H9 (cell line): Measurements from ENCODE around the gene DRGX. TPM values are rescaled to one million over a fixed set of nuclear protein-coding genes. Genes with fewer than 3 reads are reported as not detected.

Source experiments
- DNase-seq: peaks from one replicate; pipeline ENCODE4 v3.0.0-alpha.2; 2017
- H2AFZ ChIP-seq: one replicate; pipeline ENCODE4 v1.6.1; 2013; ENCODE audit warnings: mild to moderate bottlenecking, low read length, control low read depth, moderate library complexity
- H2AK5ac ChIP-seq: 2 replicates; pipeline ENCODE4 v1.6.1; 2013; ENCODE audit warnings: low read length, control low read depth, mixed read lengths; ENCODE audit not compliant: insufficient read length
- H2BK120ac ChIP-seq: one replicate; pipeline ENCODE4 v1.6.1; 2013; ENCODE audit warnings: low read depth, mild to moderate bottlenecking, low read length, control low read depth, inconsistent platforms; ENCODE audit not compliant: poor library complexity, severe bottlenecking
- H2BK12ac ChIP-seq: 2 replicates; pipeline ENCODE4 v1.6.1; 2013; ENCODE audit warnings: low read length, control low read depth, mixed read lengths, low read depth; ENCODE audit not compliant: insufficient read length
- H2BK15ac ChIP-seq: 2 replicates; pipeline ENCODE4 v1.6.1; 2013; ENCODE audit warnings: low read depth, low read length, control low read depth
- H2BK20ac ChIP-seq: one replicate; pipeline ENCODE4 v1.6.1; 2013; ENCODE audit warnings: low read depth, mild to moderate bottlenecking, low read length, control low read depth, inconsistent platforms; ENCODE audit not compliant: poor library complexity, severe bottlenecking
- H2BK5ac ChIP-seq: 2 replicates; pipeline ENCODE4 v1.6.1; 2013; ENCODE audit warnings: low read length, control low read depth, mixed read lengths; ENCODE audit not compliant: insufficient read length
- H3K14ac ChIP-seq: 2 replicates; pipeline ENCODE4 v1.6.1; 2013; ENCODE audit warnings: low read length, control low read depth; ENCODE audit not compliant: insufficient read depth
- H3K18ac ChIP-seq: 2 replicates; pipeline ENCODE4 v1.6.1; 2013; ENCODE audit warnings: low read depth, mild to moderate bottlenecking, mixed read lengths, low read length, control low read depth; ENCODE audit not compliant: insufficient read length
- H3K23ac ChIP-seq: 2 replicates; pipeline ENCODE4 v1.6.1; 2013; ENCODE audit warnings: low read length, control low read depth, mixed read lengths, low read depth; ENCODE audit not compliant: insufficient read length
- H3K23me2 ChIP-seq: 2 replicates; pipeline ENCODE4 v1.6.1; 2013; ENCODE audit warnings: low read depth, mild to moderate bottlenecking, mixed read lengths, low read length, control low read depth; ENCODE audit not compliant: insufficient read length, poor library complexity, severe bottlenecking
- H3K27ac ChIP-seq: 2 replicates; pipeline ENCODE4 v1.5.1; 2013; ENCODE audit warnings: low read length, control low read depth, mixed read lengths, low read depth; ENCODE audit not compliant: insufficient read length
- H3K27me3 ChIP-seq: 2 replicates; pipeline ENCODE4 v1.6.1; 2013; ENCODE audit warnings: low read length, control low read depth, inconsistent platforms; ENCODE audit not compliant: insufficient read depth
- H3K4ac ChIP-seq: 2 replicates; pipeline ENCODE4 v1.6.1; 2013; ENCODE audit warnings: low read depth, mild to moderate bottlenecking, control low read depth, inconsistent platforms, low read length, moderate library complexity
- H3K4me1 ChIP-seq: 2 replicates; pipeline ENCODE4 v1.6.1; 2013; ENCODE audit warnings: low read length, control low read depth, inconsistent platforms; ENCODE audit not compliant: insufficient read depth
- H3K4me2 ChIP-seq: 2 replicates; pipeline ENCODE4 v1.6.1; 2013; ENCODE audit warnings: low read length, control low read depth, mixed read lengths; ENCODE audit not compliant: insufficient read length, insufficient read depth
- H3K56ac ChIP-seq: 2 replicates; pipeline ENCODE4 v1.6.1; 2013; ENCODE audit warnings: low read depth, mild to moderate bottlenecking, mixed read lengths, low read length, control low read depth; ENCODE audit not compliant: insufficient read length
- H3K79me1 ChIP-seq: 2 replicates; pipeline ENCODE4 v1.6.1; 2013; ENCODE audit warnings: low read depth, mild to moderate bottlenecking, moderate library complexity, low read length, control low read depth, inconsistent platforms; ENCODE audit not compliant: insufficient read depth, poor library complexity, severe bottlenecking
- H3K79me2 ChIP-seq: 2 replicates; pipeline ENCODE4 v1.6.1; 2013; ENCODE audit warnings: low read length, control low read depth, inconsistent platforms; ENCODE audit not compliant: insufficient read depth
- H3K9ac ChIP-seq: 2 replicates; pipeline ENCODE4 v1.6.1; 2013; ENCODE audit warnings: low read length, control low read depth, mixed read lengths; ENCODE audit not compliant: insufficient read length; ENCODE audit errors: extremely low read depth
- H3K9me3 ChIP-seq: one replicate; pipeline ENCODE4 v1.6.1; 2013; ENCODE audit warnings: low read depth, low read length, inconsistent platforms; ENCODE audit not compliant: control insufficient read depth
- H3T11ph ChIP-seq: one replicate; pipeline ENCODE4 v1.6.1; 2013; ENCODE audit warnings: mild to moderate bottlenecking, low read length, control low read depth, inconsistent platforms
- H4K20me1 ChIP-seq: one replicate; pipeline ENCODE4 v1.6.1; 2013; ENCODE audit not compliant: control insufficient read depth, insufficient read length, insufficient read depth
- H4K5ac ChIP-seq: 2 replicates; pipeline ENCODE4 v1.6.1; 2013; ENCODE audit warnings: low read depth, mild to moderate bottlenecking, mixed read lengths, low read length, control low read depth; ENCODE audit not compliant: insufficient read length
- H4K8ac ChIP-seq: replicated peaks from 2 replicates; pipeline ENCODE4 v1.6.1; 2013; ENCODE audit warnings: low read length, control low read depth, mixed read lengths, low read depth; ENCODE audit not compliant: insufficient read length
- H4K91ac ChIP-seq: 2 replicates; pipeline ENCODE4 v1.6.1; 2013; ENCODE audit warnings: low read depth, mild to moderate bottlenecking, moderate library complexity, mixed read lengths, low read length, control low read depth; ENCODE audit not compliant: insufficient read length
- H3K27ac Mint-ChIP-seq, 3 experiments: 2 replicates in 2 of 3; 3 replicates in 1 of 3; pipeline ENCODE4 v1.8.0; 2020 to 2021; ENCODE audit warnings: mixed read lengths in 3 of 3, mild to moderate bottlenecking in 1 of 3, moderate library complexity in 1 of 3
- H3K27me3 Mint-ChIP-seq: 2 replicates; pipeline ENCODE4 v1.8.0; 2021; ENCODE audit warnings: low read depth, mild to moderate bottlenecking, moderate library complexity, mixed read lengths
- H3K36me3 Mint-ChIP-seq, 3 experiments: 2 replicates in 2 of 3; 3 replicates in 1 of 3; pipeline ENCODE4 v1.8.0; 2020 to 2021; ENCODE audit warnings: low read depth in 3 of 3, mixed read lengths in 3 of 3; ENCODE audit not compliant: insufficient read depth in 1 of 3
- H3K4me1 Mint-ChIP-seq, 2 experiments: 2 replicates each; pipeline ENCODE4 v1.8.0; 2020; ENCODE audit warnings: mixed read lengths in 2 of 2
- H3K4me3 Mint-ChIP-seq, 2 experiments: 2 replicates in 1 of 2; 3 replicates in 1 of 2; pipeline ENCODE4 v1.8.0; 2020 to 2021; ENCODE audit warnings: mild to moderate bottlenecking in 2 of 2, mixed read lengths in 2 of 2, moderate library complexity in 1 of 2
- H3K9me3 Mint-ChIP-seq, 2 experiments: 2 replicates in 1 of 2; 3 replicates in 1 of 2; pipeline ENCODE4 v1.8.0; 2020; ENCODE audit warnings: mild to moderate bottlenecking in 2 of 2, mixed read lengths in 2 of 2, moderate library complexity in 1 of 2
- CTCF ChIP-seq: fragments of 200-600 bp; sonication (generic); conservative IDR thresholded peaks from 3 replicates; pipeline ENCODE4 v1.8.0; 2021; ENCODE audit warnings: antibody characterized with exemption, mild to moderate bottlenecking
- WGBS: extraction: QIAGEN DNeasy Blood & Tissue Kit; methylation state at CpG from one replicate; pipeline ENCODE4 v1.1.7; 2013; ENCODE audit warnings: missing lambda C conversion rate, low lambda C conversion rate, mixed read lengths; ENCODE audit not compliant: insufficient read length; ENCODE audit errors: extremely low coverage; 5-methylcytosine and 5-hydroxymethylcytosine counted together
- total RNA-seq: library from RNA; stranded (reverse); gene quantifications from 2 replicates; pipeline ENCODE4 v1.2.1, GENCODE V29; 2021

DRGX gene
- total RNA-seq, 1 experiment from 2014 or later, result not detected

GRCh38 chr10:49338604-49339003 is 57.3 kb downstream of the DRGX start:
- H3K4ac ChIP-seq, result no peak overlapping the region
- no peak overlapping the region for H3K23ac ChIP-seq
- no peak overlapping the region for H4K91ac ChIP-seq
- no peak for TF ChIP-seq CTCF
- H3K79me2 ChIP-seq, result no peaks in the 10 kb centered on the region
- no peak overlapping the region for H3K9ac ChIP-seq
- H4K20me1 ChIP-seq, result no peaks in the 10 kb centered on the region
- H3K56ac ChIP-seq, result no peak overlapping the region
- no peaks in the 10 kb centered on the region for H3K23me2 ChIP-seq
- no peak overlapping the region for H3K18ac ChIP-seq
- no peak overlapping the region for H2BK20ac ChIP-seq
- no peak overlapping the region for H2AK5ac ChIP-seq
- Mint-ChIP-seq H3K9me3 (no peaks in the 10 kb centered on the region; a peak in 1 of 5 replicates), H3K27me3 (peaks cover 7% of the 10 kb centered on the region), H3K4me3 (no peak overlapping the region), H3K4me1 (peaks cover 0 to 3% of the 10 kb centered on the region in 2 experiments; a peak in 1 of 4 replicates), H3K36me3 (no peaks in the 10 kb centered on the region), H3K27ac (no peak overlapping the region)
- H3K14ac ChIP-seq, result no peak overlapping the region
- no peak overlapping the region for H3K27ac ChIP-seq
- no peak for DNase-seq
- no peak overlapping the region for H4K8ac ChIP-seq
- no peak overlapping the region for H3K4me2 ChIP-seq
- H3K27me3 ChIP-seq, result no peaks in the 10 kb centered on the region
- H2BK12ac ChIP-seq, result no peak overlapping the region
- H2BK15ac ChIP-seq, result no peak overlapping the region
- H2BK5ac ChIP-seq, result no peak overlapping the region
- H3T11ph ChIP-seq, result no peak overlapping the region
- H3K9me3 ChIP-seq, result no peaks in the 10 kb centered on the region
- no peaks in the 10 kb centered on the region for H3K4me1 ChIP-seq
- WGBS, result no CpG with 5 or more reads among the region's 1 CpG
- no peak overlapping the region for H4K5ac ChIP-seq
- H2BK120ac ChIP-seq, result no peak overlapping the region
- H3K79me1 ChIP-seq, result no peaks in the 10 kb centered on the region
- no peak overlapping the region for H2AFZ ChIP-seq
